ENCODE results near the gene NXN.
"Not testable (repeated sequence)": the region's sequence is repeated elsewhere in the genome, so short reads cannot be mapped to it uniquely, and the experiment has no call there.

The NXN gene

DNA sequence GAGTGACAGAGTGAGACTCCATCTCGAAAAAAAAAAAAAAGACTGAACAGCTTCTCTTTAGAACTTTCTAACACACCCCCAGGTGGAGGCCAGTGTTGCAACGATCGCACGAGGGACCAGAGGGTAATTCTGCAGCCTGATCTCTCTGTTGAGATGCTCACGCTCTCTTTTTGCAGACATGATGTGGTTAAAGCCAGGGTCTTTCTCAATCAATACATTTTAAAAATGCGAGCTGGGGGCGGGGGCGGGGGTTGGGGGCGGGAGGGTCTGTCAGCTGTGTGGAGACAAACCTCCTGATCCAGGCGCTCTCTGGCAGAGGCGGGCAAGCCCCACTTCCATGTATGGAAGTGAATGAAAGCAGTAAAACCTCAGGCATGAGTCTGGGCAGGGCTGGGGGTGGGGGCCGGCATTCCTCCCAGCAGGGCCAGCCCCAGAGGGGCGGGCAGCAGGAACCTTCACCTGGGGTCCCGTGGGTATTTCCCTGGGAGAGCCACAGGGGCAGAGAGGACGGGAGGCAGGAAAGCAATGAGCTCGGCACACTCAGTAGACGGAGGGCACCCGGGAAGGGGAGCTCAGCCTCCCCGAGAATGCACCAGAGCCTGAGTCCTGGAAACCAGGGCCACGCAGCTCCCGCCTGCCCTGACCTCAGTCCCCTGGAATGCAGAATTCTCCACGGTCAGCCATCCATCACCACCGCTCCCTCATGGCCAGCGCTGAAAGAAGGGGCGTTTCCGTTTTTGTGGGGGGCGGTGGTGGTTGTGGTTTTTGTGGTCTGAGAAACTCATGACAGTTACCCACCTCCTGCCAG lies 28.0 kb downstream of the NXN start:
- no peak for DNase-seq

DNA sequence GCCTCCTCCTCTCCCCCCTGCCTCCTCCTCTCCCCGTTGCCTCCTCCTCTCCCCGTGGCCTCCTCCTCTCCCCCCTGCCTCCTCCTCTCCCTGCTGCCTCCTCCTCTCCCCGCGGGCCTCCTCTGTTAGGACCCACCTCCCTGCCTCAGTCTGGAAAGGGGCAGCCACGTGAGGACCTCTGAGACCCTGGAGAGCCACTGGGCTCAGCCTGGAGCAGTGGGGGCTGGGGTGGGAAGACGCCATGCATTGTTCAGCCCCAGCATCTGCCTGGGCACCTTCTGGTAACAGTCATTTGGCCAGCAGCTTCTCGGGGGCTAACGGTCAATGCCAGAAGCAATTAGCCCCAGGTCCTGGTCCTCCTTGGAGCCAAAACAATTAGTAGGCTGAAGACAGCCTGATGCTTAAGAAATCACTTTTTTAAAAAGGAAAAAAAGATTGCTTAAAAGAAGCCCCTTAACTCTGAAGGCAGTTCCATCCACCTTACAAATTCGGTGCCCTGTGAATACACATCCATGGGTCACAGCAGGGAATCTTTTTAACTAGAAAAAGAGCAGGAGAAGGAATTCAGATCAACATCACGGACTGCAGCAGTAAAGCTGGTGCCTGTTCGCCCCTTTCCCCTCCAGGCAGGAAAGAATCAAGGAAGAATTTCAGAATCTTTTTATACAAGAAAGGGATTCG lies 29.8 kb downstream of the NXN start:
- no peak for DNase-seq

DNA sequence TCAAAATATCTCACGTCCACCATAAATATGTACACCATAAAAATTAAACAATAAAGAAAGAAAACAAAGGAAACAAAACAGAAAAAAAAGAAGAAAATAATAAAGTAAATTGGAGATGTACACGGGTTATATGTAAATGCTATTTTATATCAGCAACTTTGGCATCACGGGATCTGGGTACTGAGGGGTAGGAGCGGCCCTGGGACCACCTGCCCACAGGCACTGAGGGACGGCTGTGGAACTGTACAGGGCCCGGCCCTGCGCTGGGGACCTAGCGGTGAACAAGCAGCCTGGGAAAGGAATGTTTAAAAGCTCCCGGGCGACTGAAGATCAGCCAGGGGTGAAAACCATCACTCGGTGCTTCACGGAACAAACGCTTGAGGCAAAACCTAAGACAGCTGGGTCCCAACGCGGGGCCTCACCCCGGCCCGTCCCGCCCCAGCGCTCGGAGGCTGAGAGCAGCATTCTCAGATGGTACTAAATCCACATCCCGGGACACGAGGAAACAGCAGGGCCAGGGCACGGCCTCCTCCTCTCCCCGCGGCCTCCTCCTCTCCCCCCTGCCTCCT lies 31.2 kb downstream of the NXN start:
- no peak for DNase-seq

DNA sequence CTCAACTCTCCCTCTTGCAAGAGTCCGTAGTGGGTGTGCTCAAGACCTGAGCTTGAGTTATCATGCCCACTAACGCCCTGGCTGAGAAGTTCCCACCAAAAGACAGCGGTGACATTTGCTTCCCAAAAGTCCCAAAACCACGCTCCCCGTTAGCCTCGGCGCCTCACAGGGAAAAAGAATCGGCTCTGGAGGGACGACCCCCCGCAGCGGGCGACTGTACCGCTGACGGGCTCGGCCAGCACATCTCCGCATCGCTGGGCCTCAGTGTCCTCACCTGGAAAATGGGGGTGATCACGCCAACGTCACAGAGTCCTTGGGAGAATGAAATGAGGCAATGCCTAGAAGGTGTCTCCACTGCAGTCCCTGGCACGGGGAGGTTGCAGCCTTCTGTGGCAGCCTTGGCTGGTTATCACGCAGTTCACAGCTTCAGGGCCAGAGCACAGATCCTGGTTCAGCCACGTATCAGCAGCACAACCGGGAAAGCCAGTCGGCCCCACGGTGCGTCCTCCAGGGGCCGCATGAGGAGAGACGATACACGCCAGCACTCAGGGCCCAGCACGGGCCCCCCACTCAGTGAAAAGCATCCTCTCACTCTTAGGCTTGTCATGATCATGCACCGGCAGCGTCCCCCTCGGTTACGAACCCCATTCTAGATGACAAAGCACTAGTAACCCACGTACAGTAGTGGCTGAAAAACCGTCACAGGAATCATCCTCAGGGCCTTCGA lies 32.9 kb downstream of the NXN start:
- DNase-seq = no peak

DNA sequence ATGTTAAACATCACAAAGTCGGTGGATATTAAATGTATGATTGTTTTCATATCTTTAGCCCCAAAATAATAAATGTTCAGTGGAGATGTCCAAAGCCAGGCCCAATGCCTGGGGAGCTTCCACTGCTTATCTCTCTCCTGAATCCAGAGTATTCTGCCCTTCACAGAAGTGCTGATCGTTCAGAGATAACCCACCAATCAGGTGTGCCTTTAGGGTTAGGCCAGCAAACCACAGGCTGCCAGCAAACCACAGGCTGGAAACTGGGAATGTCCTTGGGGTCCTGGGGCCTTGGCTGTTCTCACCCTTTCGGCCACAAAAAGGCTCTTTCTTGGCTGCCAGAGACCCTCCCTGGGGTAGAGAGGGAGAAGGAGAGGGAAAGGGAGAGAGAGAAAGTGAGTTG lies 33.9 kb downstream of the NXN start:
- DNase-seq = no peak

DNA sequence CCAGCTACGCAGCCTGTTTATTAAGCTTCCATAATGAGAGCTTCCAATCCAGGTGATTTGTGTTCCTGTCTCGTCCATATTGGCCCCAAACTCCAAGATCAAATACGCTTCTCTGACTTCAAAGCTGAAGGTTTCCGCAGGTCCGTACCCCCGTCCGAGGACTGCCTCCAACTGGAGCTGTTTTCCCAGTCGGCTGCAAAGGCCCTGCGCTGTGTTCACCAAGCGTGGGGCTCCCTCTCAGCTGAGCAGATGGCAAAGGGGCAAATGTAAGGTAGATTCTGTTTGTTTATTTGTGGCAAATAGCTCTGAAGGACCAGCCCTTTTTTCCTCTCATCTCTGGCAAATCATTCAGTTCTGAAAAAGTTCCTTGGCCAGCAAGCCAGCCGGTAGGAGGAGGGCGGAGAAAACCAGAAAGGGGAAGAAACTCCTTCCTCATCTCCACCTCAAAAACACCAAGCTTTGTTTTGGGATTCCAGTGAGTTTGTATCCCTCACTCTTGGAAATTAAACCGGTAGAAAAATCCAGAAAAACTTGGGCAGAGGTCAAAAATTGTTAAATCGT lies 35.2 kb downstream of the NXN start:
- DNase-seq = no peak

DNA sequence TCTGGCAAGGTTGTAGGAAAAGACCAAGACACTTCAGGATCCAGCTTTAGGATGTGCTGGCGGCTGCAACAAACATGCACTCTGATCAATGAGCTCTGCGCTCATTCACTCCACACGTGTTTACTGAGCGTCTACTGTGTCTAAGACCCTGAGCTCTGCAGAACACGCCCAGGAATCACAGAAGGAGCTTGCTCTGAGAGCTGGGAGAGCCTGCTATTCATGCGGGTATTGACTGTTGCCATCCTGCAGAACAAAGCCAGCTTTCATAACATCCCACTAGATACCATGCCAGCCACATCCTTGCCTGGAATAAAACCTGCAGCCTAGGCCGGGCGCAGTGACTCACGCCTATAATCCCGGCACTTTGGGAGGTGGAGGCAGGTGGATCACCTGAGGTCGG lies 44.1 kb downstream of the NXN start:
- DNase-seq = no peak

DNA sequence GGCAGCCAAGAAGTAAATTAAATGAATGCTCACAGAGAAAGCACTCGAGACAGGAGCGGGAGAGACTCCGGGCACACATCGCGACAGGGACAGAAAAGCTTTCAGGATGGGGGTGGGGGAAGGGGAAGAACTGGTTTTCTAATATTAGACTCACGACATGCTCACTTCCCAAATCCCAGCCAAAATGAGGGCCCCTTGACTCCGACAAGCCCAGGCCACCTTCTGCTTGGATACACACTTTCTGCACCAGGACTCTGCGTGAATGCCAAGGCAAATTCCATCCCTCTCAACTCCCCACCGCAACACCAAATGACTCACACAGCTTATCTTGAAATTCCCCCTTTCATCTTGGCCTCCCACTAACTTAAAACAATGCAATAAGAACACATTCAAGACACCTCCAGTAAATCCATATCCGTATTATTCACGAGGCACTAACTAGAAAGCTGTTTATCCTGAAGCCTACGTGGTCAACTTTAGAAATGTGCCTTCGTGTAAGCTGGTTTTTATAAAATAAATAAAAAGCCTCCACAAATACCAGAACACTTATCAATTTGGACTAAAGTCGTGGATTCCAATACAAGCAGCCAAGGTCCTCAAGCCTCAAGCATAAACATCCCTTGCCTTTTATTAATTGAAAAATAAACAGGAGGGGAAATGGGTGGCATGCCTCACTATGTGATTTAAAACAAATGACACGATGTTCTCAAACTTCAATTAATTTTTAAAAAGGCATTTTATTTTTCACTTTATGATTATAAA lies 46.1 kb downstream of the NXN start:
- no peak for DNase-seq

DNA sequence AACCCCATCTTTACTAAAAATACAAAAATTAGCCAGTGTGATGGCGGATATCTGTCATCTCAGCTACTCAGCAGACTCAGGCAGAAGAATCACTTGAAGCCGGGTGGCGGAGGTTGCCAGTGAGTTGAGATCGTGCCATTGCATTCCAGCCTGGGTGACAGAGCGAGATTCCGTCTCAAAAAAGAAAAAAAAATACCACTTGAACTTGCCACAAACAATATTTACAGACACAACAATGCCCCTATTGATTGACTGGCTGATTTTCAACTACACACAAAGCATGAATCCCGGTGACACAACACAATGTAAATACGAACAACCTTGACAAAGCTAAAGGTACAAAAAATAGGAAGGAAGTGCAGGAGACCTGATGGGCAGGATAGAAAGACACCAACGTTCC lies 49.3 kb downstream of the NXN start:
- DNase-seq = no peak

DNA sequence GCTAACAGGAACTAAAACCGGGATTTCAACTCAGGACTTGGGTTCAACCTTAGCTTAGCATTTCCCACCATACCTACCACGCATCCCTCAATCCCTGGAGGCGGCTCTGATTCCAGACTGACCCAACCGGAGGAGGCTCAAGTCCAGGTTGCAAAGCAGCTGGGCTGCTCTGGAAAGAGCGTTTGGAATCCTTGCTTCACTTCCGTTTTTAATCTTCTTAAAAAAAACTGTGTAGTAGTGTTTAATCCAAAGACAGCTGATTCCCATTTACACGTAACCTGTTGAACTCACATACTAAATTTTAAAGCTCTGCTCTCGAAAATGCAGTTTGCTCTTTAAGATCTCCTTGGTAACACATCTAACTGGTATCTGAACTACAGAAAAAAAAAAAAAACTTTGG lies 50.0 kb downstream of the NXN start:
- no peak for DNase-seq

DNA sequence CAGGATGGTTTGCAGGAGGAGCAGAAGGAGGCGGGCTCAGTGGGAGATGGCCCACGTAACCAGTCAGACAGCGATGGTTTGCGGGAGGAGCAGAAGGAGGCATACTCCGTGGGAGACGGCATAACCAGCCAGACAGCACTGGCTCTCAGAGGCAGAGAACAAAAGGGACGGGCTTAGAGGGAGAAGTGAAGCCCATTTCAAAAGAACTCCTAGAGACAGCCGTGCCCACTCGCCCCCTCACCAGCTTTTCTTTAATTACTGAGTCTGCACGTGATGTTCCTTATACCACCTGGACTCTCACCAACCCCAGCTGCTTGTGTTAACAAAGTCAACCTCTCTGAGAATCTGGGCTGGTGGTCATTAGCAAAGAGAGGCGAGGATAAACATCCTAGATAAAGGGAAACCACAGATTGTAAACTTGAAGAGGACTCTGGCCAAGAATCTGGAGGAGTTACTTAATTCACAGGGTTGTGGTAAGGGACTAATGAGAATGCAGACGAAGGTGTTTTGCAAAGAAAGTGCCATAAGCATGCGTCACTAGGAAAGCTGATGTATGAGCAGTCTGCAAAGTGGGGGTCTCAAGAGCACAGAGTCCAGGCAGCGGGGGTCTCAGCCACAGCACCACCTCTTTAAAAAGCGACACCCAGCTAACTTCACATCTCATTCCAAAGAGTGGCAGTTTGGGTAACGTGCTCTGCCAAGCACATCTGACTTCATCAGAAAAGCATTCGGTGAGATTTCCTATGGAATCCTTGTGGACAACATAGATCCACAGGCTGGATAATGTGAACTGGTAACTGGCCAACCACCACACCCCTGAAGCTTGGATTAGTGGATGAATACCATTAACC lies 51.7 kb downstream of the NXN start:
- DNase-seq = no peak

DNA sequence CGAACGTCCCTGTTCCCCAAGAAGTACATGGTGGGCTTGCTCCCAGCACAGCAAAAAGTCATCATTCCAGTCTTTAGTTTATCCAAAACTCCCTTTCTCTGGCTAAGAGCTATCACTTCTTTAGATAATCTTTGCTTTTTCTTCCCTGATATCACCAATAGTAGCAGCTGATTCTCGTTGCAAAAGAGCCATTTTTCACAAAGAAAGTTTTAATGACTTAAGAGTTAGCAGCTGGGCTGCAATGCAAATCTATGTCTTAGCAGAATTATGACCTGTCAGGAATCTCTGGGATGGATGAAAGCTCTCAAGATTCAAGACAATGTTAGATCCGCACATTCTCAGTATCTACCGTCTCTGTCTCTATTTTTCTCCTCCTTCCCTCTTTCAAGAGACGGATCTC lies 53.8 kb downstream of the NXN start:
- no peak for DNase-seq

DNA sequence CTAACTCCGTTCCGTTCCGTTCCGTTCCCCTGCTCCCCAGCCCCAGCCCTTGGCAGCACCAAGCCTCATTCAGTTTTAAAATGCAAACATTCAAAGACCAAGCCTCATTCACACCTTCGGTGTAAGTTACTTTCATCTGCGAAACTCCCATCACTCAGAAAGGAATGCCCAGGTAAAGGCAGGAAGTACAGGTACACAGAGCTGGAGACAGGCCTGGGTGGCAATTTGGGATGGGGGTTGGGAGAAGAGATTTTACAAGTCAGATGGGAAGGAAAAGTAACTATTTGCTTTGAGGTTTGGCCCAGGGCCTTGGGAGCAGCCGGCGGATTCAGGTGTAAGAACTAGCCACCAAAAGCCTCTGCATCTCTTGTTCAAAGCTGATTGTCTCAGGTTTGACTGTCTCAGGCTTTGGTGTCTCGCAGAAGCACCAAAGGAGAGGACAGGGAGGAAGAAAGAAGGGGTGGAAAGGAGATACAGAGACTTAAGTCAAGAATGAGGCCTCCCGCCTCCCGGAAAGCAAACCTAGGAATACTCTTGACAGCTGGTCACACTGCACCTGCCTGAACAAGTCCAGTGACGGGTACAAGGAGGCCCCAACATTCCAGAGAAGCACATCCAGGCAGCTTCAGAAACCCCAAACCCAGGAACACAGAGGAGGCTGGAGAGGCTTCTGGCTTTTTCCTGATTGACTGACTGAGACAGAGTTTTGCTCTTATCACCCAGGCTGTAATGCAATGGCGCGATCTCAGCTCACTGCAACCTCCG lies 54.7 kb downstream of the NXN start:
- no peak for DNase-seq

DNA sequence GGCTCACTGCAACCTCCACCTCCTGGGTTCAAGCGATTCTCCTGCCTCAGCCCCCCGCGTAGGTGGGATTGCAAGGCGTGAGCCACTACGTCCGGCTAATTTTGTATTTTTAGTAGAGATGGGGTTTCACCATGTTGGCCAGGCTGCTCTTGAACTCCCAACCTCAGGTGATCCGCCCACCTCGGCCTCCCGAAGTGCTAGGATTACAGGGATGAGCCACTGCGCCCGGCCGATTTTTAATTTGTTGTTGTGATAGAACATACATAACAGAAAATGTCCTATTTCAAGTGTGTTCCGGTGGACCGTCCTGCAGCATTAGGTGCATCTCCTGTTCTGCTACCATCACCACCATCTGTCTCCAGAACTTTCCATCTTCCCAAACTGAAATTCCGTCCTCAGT lies 55.3 kb downstream of the NXN start:
- not testable (repeated sequence) for DNase-seq

DNA sequence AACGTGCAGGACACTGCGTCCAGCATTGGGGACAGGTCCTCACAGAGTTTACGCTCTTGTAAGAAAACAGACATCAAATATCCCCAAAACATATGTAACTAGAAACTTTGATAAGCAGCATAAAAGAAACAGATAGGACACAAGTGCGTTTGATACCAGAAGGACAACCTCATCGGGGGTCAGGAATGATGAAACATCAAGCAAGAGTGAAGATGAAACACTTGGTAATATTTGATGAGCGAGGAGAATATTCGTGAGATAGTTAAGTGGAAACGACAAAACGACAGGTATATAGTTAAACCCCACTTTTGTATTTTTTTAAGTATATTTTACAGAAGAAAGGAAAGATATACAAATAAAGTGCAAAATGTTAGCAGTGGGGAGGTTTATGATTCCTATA lies 55.9 kb downstream of the NXN start:
- DNase-seq = no peak

DNA sequence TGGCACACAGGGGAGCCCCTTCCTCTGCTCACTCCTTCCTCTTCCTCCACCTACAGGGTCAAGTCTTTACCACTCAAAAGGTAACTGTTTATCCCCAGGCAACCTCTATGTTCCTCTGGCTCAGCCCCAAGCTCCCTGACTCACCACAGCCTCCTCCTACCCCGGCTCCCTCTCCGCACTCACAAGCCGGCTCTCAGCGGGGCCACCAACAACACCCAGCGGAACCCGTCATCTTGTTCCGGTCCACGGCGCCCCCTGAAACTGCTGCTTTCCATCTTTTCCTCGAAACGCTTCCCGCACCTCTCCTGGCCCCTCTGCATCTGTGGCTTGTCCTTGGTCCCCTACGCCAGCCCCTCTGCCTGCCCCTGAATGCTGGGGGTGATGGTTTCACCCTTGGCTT lies 58.4 kb downstream of the NXN start:
- no peak for DNase-seq

DNA sequence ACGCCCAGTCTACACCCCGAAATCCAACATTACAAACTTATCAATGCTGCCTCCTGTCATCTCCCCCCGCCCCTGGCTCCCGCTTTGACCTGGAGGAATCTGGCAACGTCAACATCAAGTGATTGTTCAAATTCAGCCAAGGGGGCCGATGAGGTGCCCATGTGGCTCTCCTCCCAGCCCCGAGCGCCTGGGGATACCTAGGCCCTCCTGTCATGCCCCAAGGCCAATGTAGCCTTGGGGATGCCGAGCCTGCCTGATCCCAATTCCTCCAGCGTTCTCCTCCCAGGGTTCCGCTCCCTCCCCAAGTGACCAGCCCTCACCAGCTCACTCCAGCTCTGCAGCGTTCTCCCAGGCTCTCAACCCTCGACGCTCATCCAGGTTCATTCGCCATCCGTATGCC lies 59.4 kb downstream of the NXN start:
- DNase-seq = no peak

DNA sequence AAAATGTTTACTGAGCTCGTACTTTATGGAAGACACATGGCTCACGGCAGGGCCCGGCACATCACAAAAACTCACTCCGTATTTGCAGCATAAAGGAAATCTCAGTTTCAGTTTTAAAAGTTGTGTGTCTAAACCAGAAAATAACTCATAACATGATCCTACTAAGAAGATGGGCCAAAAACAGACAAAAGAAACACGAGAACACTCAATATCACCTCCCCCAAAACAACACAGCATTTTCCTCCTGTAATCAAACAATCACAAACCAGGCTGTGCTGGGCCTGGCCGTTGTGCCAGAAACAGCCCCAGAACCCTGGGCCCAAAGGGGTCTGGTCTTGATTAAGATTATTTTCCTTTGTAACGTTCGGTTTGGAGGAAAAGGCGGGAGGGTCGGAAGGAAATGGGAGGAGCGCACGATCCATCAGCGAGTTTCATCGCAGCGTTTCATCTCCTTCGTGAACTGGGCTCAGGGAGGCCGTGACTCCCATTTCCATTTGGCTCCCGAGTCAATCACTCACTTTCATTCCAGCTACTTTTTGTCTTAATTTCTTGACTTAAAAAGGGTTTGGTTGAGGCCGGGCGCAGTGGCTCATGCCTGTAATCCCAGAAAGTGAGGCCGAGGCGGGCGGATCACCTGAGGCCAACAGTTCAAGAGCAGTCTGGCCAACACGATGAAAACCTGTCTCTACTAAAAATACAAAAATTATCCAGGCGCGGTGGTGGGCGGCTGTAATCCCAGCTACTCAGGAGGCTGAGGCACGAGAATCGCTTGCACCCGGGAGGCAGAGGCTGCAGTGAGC lies 61.4 kb downstream of the NXN start:
- no peak for DNase-seq

DNA sequence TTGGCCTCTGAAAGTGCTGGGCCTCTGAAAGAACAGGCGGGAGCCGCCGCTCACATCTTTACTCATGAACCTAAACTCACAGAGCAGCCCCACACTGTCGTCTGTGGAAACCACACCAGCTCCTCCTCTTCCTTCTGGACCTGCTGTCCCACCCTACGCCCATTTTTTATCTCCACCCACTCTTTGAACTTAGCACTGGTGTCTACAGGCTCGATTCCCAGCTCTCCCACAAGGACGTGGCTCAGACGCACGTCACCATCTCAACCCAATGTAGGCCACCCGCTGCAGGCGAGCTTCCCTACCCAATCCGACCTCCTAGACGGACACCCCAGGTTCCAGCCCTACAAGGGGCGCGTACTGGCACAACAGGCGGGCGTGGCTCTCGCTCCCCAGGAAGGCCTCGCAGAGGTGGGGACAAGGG lies 62.2 kb downstream of the NXN start:
- no peak for DNase-seq

DNA sequence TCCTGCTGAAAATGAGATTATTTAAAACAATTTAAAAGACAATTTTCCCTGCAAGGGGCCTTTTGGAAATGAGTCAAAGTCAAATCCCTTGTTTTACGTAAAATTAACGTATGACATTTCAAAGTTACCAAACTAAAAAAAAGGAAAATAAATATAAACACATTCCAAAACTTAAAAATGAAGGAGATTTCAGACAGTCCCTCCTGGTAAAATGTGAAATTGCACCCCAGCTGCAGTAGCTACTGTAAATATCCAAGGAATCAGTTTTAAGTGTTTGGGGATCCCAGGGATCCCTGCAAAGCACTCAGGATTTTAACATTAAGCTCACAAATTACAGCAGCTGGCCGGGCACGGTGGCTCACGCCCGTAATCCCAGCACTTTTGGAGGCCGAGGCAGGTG lies 63.3 kb downstream of the NXN start:
- no peak for DNase-seq

Data from NCI-H1436 treated with DMSO at 0.1 percent for 48 hours (cell line).